Endothelial cell (in vitro differentiated cells): ENCODE data around the gene NPAS2. TPM values are rescaled to one million over a fixed set of nuclear protein-coding genes. Genes with fewer than 3 reads are reported as not detected.

Source experiments
- DNase-seq: peaks from one replicate; pipeline ENCODE4 v3.0.0; 2021; ENCODE audit warnings: low spot score
- H3K27ac Mint-ChIP-seq: one replicate; pipeline ENCODE4 v1.8.0; 2021; ENCODE audit warnings: mixed read lengths, inconsistent platforms; ENCODE audit not compliant: unreplicated experiment
- H3K27me3 Mint-ChIP-seq: one replicate; pipeline ENCODE4 v1.8.0; 2021; ENCODE audit warnings: mild to moderate bottlenecking, moderate library complexity, mixed read lengths, inconsistent platforms; ENCODE audit not compliant: unreplicated experiment
- H3K36me3 Mint-ChIP-seq: one replicate; pipeline ENCODE4 v1.8.0; 2021; ENCODE audit warnings: mild to moderate bottlenecking, low read depth, mixed read lengths, inconsistent platforms; ENCODE audit not compliant: unreplicated experiment
- H3K4me1 Mint-ChIP-seq: one replicate; pipeline ENCODE4 v1.8.0; 2021; ENCODE audit warnings: mild to moderate bottlenecking, mixed read lengths, inconsistent platforms; ENCODE audit not compliant: unreplicated experiment
- H3K4me3 Mint-ChIP-seq: one replicate; pipeline ENCODE4 v1.8.0; 2021; ENCODE audit warnings: mild to moderate bottlenecking, mixed read lengths, inconsistent platforms; ENCODE audit not compliant: unreplicated experiment
- H3K9me3 Mint-ChIP-seq: one replicate; pipeline ENCODE4 v1.8.0; 2021; ENCODE audit warnings: mixed read lengths, inconsistent platforms; ENCODE audit not compliant: unreplicated experiment
- CTCF ChIP-seq: fragments of 200-600 bp; sonication (generic); IDR thresholded peaks from one replicate; pipeline ENCODE4 v1.5.0; 2021; ENCODE audit warnings: antibody characterized with exemption; ENCODE audit not compliant: unreplicated experiment
- total RNA-seq: library from RNA; stranded (reverse); fragmentation: NEBNext Ultra II Directional; extraction: Animal tissue kit (Norgen Biotek cat#: 25700); gene quantifications from one replicate; pipeline ENCODE4 v1.2.1, GENCODE V29; 2021; ENCODE audit not compliant: unreplicated experiment

NPAS2 gene
- total RNA-seq, 1 donor from 2014 or later: 70.1 TPM

- Mint-ChIP-seq H3K27ac (no peak overlapping the region), H3K4me3 (no peak overlapping the region), H3K9me3 (no peaks in the 10 kb centered on the region), H3K4me1 (peaks cover 7% of the 10 kb centered on the region), H3K27me3 (no peaks in the 10 kb centered on the region), H3K36me3 (peaks cover 10% of the 10 kb centered on the region)
- no peak for TF ChIP-seq CTCF
- no peak for DNase-seq
Measured at GRCh38 chr2:100831158-100831750, 11.3 kb downstream of the NPAS2 start.

GRCh38 chr2:100831831-100832230 is 11.9 kb downstream of the NPAS2 start:
- TF ChIP-seq CTCF: no peak
- Mint-ChIP-seq H3K36me3 (peaks cover 16% of the 10 kb centered on the region), H3K9me3 (no peaks in the 10 kb centered on the region), H3K4me1 (peaks cover 7% of the 10 kb centered on the region), H3K27ac (no peak overlapping the region), H3K27me3 (no peaks in the 10 kb centered on the region), H3K4me3 (no peak overlapping the region)
- no peak for DNase-seq

GRCh38 chr2:100832885-100833284 is 12.9 kb downstream of the NPAS2 start:
- Mint-ChIP-seq H3K27me3 (no peaks in the 10 kb centered on the region), H3K27ac (no peak overlapping the region), H3K4me3 (no peak overlapping the region), H3K4me1 (peaks cover 7% of the 10 kb centered on the region), H3K9me3 (no peaks in the 10 kb centered on the region), H3K36me3 (peaks cover 16% of the 10 kb centered on the region)
- TF ChIP-seq CTCF: no peak
- no peak for DNase-seq

- H3K36me3 Mint-ChIP-seq: peaks cover 16% of the 10 kb centered on the region
- TF ChIP-seq CTCF: no peak
- peaks cover 7% of the 10 kb centered on the region for H3K4me1 Mint-ChIP-seq
- no peak overlapping the region for H3K27ac Mint-ChIP-seq
- H3K9me3 Mint-ChIP-seq: no peaks in the 10 kb centered on the region
- H3K4me3 Mint-ChIP-seq: no peak overlapping the region
- no peak for DNase-seq
- no peaks in the 10 kb centered on the region for H3K27me3 Mint-ChIP-seq
Measured at GRCh38 chr2:100833331-100833730, 13.4 kb downstream of the NPAS2 start.

GRCh38 chr2:100834221-100834620 is 14.3 kb downstream of the NPAS2 start:
- no peak for TF ChIP-seq CTCF
- no peak overlapping the region for H3K4me3 Mint-ChIP-seq

More at GRCh38 chr2:100834221-100834620, 14.3 kb downstream of the NPAS2 start:
- Mint-ChIP-seq H3K36me3 (peaks cover 16% of the 10 kb centered on the region), H3K4me1 (peaks cover 7% of the 10 kb centered on the region), H3K27me3 (no peaks in the 10 kb centered on the region), H3K27ac (no peak overlapping the region), H3K9me3 (no peaks in the 10 kb centered on the region)
- DNase-seq: no peak
